OCI-LY1 (cell line): ENCODE results near the gene MAPK8IP1.

Experiments used
- EZH2 ChIP-seq: fragments of 200-600 bp; sonication (generic), shearing (Covaris generic); IDR thresholded peaks from 2 replicates; pipeline ENCODE4 v1.8.0; 2017; ENCODE audit warnings: borderline replicate concordance, mixed run types, mild to moderate bottlenecking, antibody characterized with exemption, low read length, moderate library complexity, mixed read lengths
- TF ChIP-seq, protein P1 (sequence below): fragments of 200-600 bp; sonication (generic), shearing (Covaris generic); IDR thresholded peaks from 2 replicates; pipeline ENCODE4 v1.5.1; 2017; ENCODE audit warnings: mild to moderate bottlenecking, antibody characterized with exemption, low read length, moderate library complexity, mixed read lengths

DNA sequence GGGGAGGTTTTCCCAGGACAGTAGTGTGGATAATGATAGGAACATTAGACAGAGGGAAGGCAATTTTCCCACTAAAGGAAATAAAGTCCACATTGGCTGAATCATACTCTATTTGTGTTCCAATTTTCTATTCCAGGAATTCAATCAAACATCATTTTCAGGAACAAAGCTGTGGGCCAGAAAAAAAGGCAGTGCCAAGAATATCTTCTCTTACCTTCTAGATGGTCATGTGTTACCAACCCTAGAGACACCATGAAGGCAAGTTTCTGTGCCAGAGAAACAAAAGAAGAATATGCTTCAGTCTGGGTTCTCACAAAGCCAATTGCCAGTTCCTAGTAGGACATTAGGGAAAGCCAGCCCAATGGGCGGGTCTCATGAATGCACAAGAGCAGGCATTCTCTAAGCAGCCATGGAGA lies 64.5 kb downstream of the MAPK8IP1 start:
- TF ChIP-seq, protein P1, sequence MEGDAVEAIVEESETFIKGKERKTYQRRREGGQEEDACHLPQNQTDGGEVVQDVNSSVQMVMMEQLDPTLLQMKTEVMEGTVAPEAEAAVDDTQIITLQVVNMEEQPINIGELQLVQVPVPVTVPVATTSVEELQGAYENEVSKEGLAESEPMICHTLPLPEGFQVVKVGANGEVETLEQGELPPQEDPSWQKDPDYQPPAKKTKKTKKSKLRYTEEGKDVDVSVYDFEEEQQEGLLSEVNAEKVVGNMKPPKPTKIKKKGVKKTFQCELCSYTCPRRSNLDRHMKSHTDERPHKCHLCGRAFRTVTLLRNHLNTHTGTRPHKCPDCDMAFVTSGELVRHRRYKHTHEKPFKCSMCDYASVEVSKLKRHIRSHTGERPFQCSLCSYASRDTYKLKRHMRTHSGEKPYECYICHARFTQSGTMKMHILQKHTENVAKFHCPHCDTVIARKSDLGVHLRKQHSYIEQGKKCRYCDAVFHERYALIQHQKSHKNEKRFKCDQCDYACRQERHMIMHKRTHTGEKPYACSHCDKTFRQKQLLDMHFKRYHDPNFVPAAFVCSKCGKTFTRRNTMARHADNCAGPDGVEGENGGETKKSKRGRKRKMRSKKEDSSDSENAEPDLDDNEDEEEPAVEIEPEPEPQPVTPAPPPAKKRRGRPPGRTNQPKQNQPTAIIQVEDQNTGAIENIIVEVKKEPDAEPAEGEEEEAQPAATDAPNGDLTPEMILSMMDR, result no peak
- no peak for TF ChIP-seq EZH2
